IMR-90 (cell line): ENCODE data around the gene HNRNPA3.

Experiments
- CEBPB ChIP-seq: IDR thresholded peaks from 2 replicates; pipeline ENCODE4 v1.6.1; 2012; ENCODE audit warnings: low read depth, low read length, improper control_type of control experiment
- CHD1 ChIP-seq: IDR thresholded peaks from 2 replicates; pipeline ENCODE4 v1.6.1; 2012; ENCODE audit warnings: low read depth, low read length, improper control_type of control experiment
- FOS ChIP-seq: fragments of 150-350 bp; IDR thresholded peaks from 2 replicates; pipeline ENCODE4 v1.6.1; 2016; ENCODE audit warnings: low read depth, low read length
- MXI1 ChIP-seq: IDR thresholded peaks from 2 replicates; pipeline ENCODE4 v1.6.1; 2012; ENCODE audit warnings: low read depth, mild to moderate bottlenecking, low read length, moderate library complexity, borderline replicate concordance
- POLR2A ChIP-seq: IDR thresholded peaks from 2 replicates; pipeline ENCODE4 v1.6.1; 2012; ENCODE audit warnings: mild to moderate bottlenecking, low read depth, low read length
- RAD21 ChIP-seq: IDR thresholded peaks from 2 replicates; pipeline ENCODE4 v1.6.1; 2012; ENCODE audit warnings: low read length, improper control_type of control experiment
- RFX5 ChIP-seq: IDR thresholded peaks from 2 replicates; pipeline ENCODE4 v1.8.0; 2012; ENCODE audit warnings: low read depth, mild to moderate bottlenecking, low read length, moderate library complexity
- SMC3 ChIP-seq: fragments of 150-350 bp; IDR thresholded peaks from 2 replicates; pipeline ENCODE4 v1.6.1; 2016; ENCODE audit warnings: low read depth, mild to moderate bottlenecking, antibody characterized with exemption, low read length, moderate library complexity
- TF ChIP-seq, protein P1 (sequence below): conservative IDR thresholded peaks from 2 replicates; pipeline ENCODE4 v1.5.1; 2012; ENCODE audit warnings: mild to moderate bottlenecking, low read depth, low read length, improper control_type of control experiment
- TF ChIP-seq, protein P2 (sequence below): fragments of 150-350 bp; IDR thresholded peaks from 2 replicates; pipeline ENCODE4 v1.6.1; 2017; ENCODE audit warnings: mild to moderate bottlenecking, antibody characterized with exemption, low read length, low read depth

DNA sequence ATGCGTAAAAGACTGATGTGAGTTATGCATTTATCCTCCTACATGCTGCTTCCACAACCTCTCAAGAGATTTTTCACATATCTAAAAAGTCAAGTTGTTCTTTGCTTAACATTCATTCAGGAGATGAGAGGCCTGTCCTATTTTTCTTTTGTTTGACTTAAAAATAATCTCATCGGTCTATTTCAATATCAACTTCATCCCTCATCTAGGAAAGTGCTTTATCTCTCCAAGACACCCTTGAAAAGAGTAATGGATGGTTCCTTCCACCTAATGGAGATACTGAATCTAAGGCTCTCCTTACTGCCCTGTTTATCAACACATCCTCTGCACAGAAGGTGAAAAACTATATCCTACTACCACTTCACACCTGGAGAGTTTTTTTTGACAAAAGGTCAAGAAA is 49.5 kb downstream of the HNRNPA3 start:
- TF ChIP-seq, protein P1, sequence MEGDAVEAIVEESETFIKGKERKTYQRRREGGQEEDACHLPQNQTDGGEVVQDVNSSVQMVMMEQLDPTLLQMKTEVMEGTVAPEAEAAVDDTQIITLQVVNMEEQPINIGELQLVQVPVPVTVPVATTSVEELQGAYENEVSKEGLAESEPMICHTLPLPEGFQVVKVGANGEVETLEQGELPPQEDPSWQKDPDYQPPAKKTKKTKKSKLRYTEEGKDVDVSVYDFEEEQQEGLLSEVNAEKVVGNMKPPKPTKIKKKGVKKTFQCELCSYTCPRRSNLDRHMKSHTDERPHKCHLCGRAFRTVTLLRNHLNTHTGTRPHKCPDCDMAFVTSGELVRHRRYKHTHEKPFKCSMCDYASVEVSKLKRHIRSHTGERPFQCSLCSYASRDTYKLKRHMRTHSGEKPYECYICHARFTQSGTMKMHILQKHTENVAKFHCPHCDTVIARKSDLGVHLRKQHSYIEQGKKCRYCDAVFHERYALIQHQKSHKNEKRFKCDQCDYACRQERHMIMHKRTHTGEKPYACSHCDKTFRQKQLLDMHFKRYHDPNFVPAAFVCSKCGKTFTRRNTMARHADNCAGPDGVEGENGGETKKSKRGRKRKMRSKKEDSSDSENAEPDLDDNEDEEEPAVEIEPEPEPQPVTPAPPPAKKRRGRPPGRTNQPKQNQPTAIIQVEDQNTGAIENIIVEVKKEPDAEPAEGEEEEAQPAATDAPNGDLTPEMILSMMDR: no peak
- TF ChIP-seq MXI1: no peak
- TF ChIP-seq FOS: no peak
- TF ChIP-seq CHD1: no peak
- no peak for TF ChIP-seq SMC3
- no peak for TF ChIP-seq RFX5
- TF ChIP-seq CEBPB: no peak
- TF ChIP-seq, protein P2, sequence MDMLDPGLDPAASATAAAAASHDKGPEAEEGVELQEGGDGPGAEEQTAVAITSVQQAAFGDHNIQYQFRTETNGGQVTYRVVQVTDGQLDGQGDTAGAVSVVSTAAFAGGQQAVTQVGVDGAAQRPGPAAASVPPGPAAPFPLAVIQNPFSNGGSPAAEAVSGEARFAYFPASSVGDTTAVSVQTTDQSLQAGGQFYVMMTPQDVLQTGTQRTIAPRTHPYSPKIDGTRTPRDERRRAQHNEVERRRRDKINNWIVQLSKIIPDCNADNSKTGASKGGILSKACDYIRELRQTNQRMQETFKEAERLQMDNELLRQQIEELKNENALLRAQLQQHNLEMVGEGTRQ: no peak
- no peak for TF ChIP-seq POLR2A
- no peak for TF ChIP-seq RAD21
